ENCODE data around the gene GRIN2A.

The GRIN2A gene

DNA sequence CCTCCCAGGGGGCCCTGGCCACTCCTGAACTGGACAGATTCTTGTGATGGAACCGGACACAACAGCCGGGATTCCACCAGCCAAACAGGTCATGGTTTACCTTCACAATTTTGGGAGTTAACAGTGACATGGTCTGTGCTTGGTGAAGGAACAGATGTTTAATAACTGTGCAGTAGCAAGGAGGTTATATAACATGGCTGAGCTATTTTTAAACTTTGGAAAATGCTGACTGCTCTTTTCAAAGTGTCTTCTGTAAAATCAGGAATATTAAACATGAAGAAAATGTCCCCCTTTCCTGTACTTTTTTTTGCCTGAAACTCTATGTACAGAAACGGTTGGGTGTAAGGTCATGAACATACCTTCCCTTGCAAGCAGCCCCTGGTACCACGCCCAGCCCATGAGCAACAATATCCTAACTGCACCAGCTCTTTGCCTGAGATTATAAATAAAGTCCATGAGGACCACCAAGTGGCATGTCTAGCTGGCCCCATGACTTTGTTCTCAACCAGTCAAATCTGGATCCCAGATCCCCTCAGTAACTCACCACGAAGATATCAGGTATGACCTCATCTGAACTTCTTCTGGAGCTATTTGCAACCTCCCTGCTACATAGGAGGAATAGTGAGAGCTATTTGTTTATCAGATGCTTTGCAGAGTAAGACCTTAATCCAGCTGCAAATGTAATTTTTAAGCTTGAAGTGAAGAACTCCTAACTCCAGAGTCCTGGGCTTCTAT, 249.1 kb downstream of the GRIN2A start:
- Histone ChIP-seq H3K4me1 (ENCODE audit: insufficient read depth, insufficient read length) (no peaks in the 10 kb centered on the region), H3K4me3 (ENCODE audit: insufficient read length, low read depth) (no peak overlapping the region), H3K27me3 (ENCODE audit: insufficient read depth, insufficient read length) (no peaks in the 10 kb centered on the region), H3K9ac (ENCODE audit: insufficient read length, low read depth) (no peak overlapping the region), H3K36me3 (ENCODE audit: insufficient read depth, insufficient read length, low read length) (peaks cover 3% of the 10 kb centered on the region), H3K9me3 (ENCODE audit: insufficient read depth, low read length) (no peaks in the 10 kb centered on the region)
- TF ChIP-seq SUZ12 (IDR thresholded peaks at IDR 0.05; ENCODE audit: extremely low read depth, insufficient read depth, insufficient read length) = no peak
- TF ChIP-seq YY1 (IDR thresholded peaks at IDR 0.05; ENCODE audit: insufficient read depth, insufficient read length) = no peak
- no peak for DNase-seq (ENCODE audit: low read depth, low spot score)

DNA sequence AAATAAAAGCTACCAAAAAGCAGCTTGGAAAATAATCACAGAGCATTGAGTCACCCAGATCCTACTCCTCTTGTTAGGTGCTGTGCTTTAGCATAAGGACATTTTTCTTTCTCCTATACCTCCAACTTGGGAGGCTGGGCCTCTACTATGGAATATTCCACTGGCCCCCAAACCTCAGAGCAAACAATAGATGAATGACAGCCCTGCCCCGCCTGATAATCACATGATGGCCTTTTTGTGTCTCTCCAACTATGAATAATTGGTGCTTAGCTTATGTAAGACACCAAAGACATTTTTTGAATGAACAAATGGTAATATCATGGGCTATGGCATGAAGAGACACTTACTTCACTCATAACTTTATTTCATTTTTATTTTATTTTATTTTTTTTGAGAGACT, 250.2 kb downstream of the GRIN2A start:
- H3K4me3 ChIP-seq (ENCODE audit: insufficient read length, low read depth) = no peak overlapping the region
- no peaks in the 10 kb centered on the region for H3K4me1 ChIP-seq (ENCODE audit: insufficient read depth, insufficient read length)
- no peaks in the 10 kb centered on the region for H3K9me3 ChIP-seq (ENCODE audit: insufficient read depth, low read length)
- no peak for DNase-seq (ENCODE audit: low read depth, low spot score)
- TF ChIP-seq SUZ12 (IDR thresholded peaks at IDR 0.05; ENCODE audit: extremely low read depth, insufficient read depth, insufficient read length) (no peak), ZNF274 (IDR thresholded peaks at IDR 0.05; ENCODE audit: low read depth, low read length) (no peak), YY1 (IDR thresholded peaks at IDR 0.05; ENCODE audit: insufficient read depth, insufficient read length) (no peak)
- H3K9ac ChIP-seq (ENCODE audit: insufficient read length, low read depth) = no peak overlapping the region
- no peaks in the 10 kb centered on the region for H3K27me3 ChIP-seq (ENCODE audit: insufficient read depth, insufficient read length)
- no peaks in the 10 kb centered on the region for H3K36me3 ChIP-seq (ENCODE audit: insufficient read depth, insufficient read length, low read length)

DNA sequence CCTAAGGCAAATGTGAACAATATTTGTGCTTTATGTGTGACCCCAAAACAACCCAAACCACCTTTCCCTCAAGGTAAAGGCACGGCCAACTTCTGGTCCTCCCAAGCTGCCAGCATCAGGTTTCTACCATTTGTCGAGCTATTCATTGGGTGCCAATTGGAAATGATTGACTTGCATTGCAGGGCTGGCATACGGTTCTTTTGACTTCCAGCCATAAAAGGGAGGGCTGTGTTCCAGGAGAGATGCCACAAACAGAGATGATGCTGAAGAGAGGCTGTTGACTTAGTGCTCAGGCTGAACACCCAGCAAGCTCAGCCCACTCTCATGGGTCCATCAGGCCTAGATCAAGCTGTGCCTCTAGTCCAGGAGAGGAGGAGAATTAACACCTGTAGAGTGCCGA, 252.4 kb downstream of the GRIN2A start:
- Histone ChIP-seq H3K4me1 (ENCODE audit: insufficient read depth, insufficient read length) (no peaks in the 10 kb centered on the region), H3K4me3 (ENCODE audit: insufficient read length, low read depth) (no peak overlapping the region), H3K9me3 (ENCODE audit: insufficient read depth, low read length) (no peaks in the 10 kb centered on the region), H3K27me3 (ENCODE audit: insufficient read depth, insufficient read length) (no peaks in the 10 kb centered on the region), H3K36me3 (ENCODE audit: insufficient read depth, insufficient read length, low read length) (no peaks in the 10 kb centered on the region), H3K9ac (ENCODE audit: insufficient read length, low read depth) (no peak overlapping the region)
- no peak for DNase-seq (ENCODE audit: low read depth, low spot score)
- TF ChIP-seq YY1 (IDR thresholded peaks at IDR 0.05; ENCODE audit: insufficient read depth, insufficient read length) = no peak
- no peak for TF ChIP-seq SUZ12 (IDR thresholded peaks at IDR 0.05; ENCODE audit: extremely low read depth, insufficient read depth, insufficient read length)
- no peak for TF ChIP-seq ZNF274 (IDR thresholded peaks at IDR 0.05; ENCODE audit: low read depth, low read length)

DNA sequence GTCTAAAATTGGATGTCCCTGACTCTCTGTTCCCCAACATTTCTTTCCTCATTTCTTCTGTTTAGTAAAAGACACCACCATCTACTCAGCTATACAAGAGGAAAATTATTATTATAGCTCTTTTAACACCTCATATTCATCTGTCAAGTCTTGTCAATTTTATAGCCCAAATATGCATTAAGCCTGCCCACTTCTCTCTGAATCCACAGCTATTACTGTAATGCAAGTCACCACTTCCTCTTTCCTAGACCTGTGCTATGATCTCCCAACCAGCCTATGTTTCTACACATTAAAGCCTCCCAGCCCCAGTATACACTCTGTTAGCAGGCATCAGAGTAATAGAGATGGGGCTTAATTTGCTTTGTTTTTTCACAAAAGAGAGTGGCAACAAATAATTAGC, 252.9 kb downstream of the GRIN2A start:
- H3K4me3 ChIP-seq (ENCODE audit: insufficient read length, low read depth) = no peak overlapping the region

DNA sequence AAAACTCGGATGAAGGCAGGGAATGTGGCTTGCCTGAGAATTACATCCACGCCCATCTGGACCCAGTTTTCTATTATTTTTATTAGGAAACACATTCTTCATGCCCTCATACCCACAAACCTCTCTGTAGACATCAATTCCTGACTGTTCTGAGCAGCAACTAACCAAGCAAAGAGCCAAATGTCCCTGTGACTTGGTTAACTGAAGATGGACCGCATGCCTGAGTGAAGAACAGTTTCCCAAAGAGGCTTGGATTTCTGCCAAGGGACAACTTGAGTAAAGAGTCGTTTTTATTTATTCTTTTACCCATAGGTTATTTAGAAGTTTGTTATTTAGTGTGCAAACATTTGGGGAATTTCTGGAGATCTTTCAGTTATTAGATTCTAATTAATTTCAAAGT, 259.8 kb downstream of the GRIN2A start:
- no peak for TF ChIP-seq SUZ12 (IDR thresholded peaks at IDR 0.05; ENCODE audit: extremely low read depth, insufficient read depth, insufficient read length)
- Histone ChIP-seq H3K27me3 (ENCODE audit: insufficient read depth, insufficient read length) (no peaks in the 10 kb centered on the region), H3K36me3 (ENCODE audit: insufficient read depth, insufficient read length, low read length) (no peaks in the 10 kb centered on the region), H3K4me3 (ENCODE audit: insufficient read length, low read depth) (no peak overlapping the region), H3K9ac (ENCODE audit: insufficient read length, low read depth) (no peak overlapping the region), H3K9me3 (ENCODE audit: insufficient read depth, low read length) (no peaks in the 10 kb centered on the region), H3K4me1 (ENCODE audit: insufficient read depth, insufficient read length) (no peaks in the 10 kb centered on the region)
- no peak for DNase-seq (ENCODE audit: low read depth, low spot score)

More for the DNA sequence above, 252.9 kb downstream of the GRIN2A start:
- H3K4me1 ChIP-seq (ENCODE audit: insufficient read depth, insufficient read length) = no peaks in the 10 kb centered on the region
- H3K27me3 ChIP-seq (ENCODE audit: insufficient read depth, insufficient read length) = no peaks in the 10 kb centered on the region
- no peak overlapping the region for H3K9ac ChIP-seq (ENCODE audit: insufficient read length, low read depth)
- H3K9me3 ChIP-seq (ENCODE audit: insufficient read depth, low read length) = no peaks in the 10 kb centered on the region
- no peak for DNase-seq (ENCODE audit: low read depth, low spot score)
- TF ChIP-seq YY1 (IDR thresholded peaks at IDR 0.05; ENCODE audit: insufficient read depth, insufficient read length) (no peak), ZNF274 (IDR thresholded peaks at IDR 0.05; ENCODE audit: low read depth, low read length) (no peak), SUZ12 (IDR thresholded peaks at IDR 0.05; ENCODE audit: extremely low read depth, insufficient read depth, insufficient read length) (no peak)
- H3K36me3 ChIP-seq (ENCODE audit: insufficient read depth, insufficient read length, low read length) = no peaks in the 10 kb centered on the region

DNA sequence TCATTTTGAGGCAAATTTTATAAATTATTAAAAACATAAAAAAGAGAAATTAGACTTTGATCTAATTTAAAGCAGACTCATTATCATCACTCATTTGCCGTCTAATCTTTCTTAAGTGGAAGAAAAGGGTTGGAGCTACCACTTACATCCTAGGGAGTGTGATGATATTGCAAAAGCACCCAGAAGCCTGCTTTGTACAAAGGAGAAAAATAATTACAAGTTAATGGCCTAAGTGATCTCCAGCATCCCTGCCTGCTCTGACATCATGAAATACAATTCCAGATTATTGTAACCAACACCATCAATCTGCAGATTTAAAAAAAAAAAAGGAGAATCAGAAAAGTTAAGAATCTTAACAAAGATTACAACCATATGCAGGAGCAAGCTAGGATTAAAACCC, 260.2 kb downstream of the GRIN2A start:
- no peak for DNase-seq (ENCODE audit: low read depth, low spot score)
- H3K4me3 ChIP-seq (ENCODE audit: insufficient read length, low read depth) = no peak overlapping the region
- no peak for TF ChIP-seq ZNF274 (IDR thresholded peaks at IDR 0.05; ENCODE audit: low read depth, low read length)
- TF ChIP-seq SUZ12 (IDR thresholded peaks at IDR 0.05; ENCODE audit: extremely low read depth, insufficient read depth, insufficient read length) = no peak
- TF ChIP-seq YY1 (IDR thresholded peaks at IDR 0.05; ENCODE audit: insufficient read depth, insufficient read length) = no peak

DNA sequence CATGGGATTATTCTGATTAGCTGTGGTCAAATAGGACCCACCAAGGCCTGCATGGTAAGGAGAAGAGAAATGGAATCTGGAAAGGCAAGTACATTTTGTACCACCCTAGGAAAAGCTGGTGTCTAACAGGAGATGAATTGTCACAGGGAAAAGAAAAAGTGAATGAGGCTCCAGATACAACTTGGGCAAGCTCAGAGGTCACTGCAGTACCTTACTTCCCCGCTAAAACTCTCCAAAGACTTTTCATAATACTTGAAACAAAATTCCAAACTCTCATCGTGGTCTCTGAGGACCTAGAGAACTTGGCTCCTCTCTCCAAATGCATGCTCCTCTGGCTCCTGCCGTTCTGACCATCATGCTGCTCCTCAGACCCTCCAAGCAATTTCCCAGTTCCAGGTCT, 262.8 kb downstream of the GRIN2A start:
- Histone ChIP-seq H3K27me3 (ENCODE audit: insufficient read depth, insufficient read length) (no peaks in the 10 kb centered on the region), H3K9ac (ENCODE audit: insufficient read length, low read depth) (no peak overlapping the region), H3K9me3 (ENCODE audit: insufficient read depth, low read length) (no peaks in the 10 kb centered on the region), H3K4me3 (ENCODE audit: insufficient read length, low read depth) (no peak overlapping the region), H3K4me1 (ENCODE audit: insufficient read depth, insufficient read length) (no peaks in the 10 kb centered on the region), H3K36me3 (ENCODE audit: insufficient read depth, insufficient read length, low read length) (no peaks in the 10 kb centered on the region)
- no peak for DNase-seq (ENCODE audit: low read depth, low spot score)
- TF ChIP-seq SUZ12 (IDR thresholded peaks at IDR 0.05; ENCODE audit: extremely low read depth, insufficient read depth, insufficient read length) = no peak
- TF ChIP-seq YY1 (IDR thresholded peaks at IDR 0.05; ENCODE audit: insufficient read depth, insufficient read length) = no peak
- no peak for TF ChIP-seq ZNF274 (IDR thresholded peaks at IDR 0.05; ENCODE audit: low read depth, low read length)

More for the DNA sequence above, 260.2 kb downstream of the GRIN2A start:
- H3K27me3 ChIP-seq (ENCODE audit: insufficient read depth, insufficient read length) = no peaks in the 10 kb centered on the region
- no peaks in the 10 kb centered on the region for H3K4me1 ChIP-seq (ENCODE audit: insufficient read depth, insufficient read length)
- H3K9me3 ChIP-seq (ENCODE audit: insufficient read depth, low read length) = no peaks in the 10 kb centered on the region
- H3K9ac ChIP-seq (ENCODE audit: insufficient read length, low read depth) = no peak overlapping the region
- H3K36me3 ChIP-seq (ENCODE audit: insufficient read depth, insufficient read length, low read length) = no peaks in the 10 kb centered on the region

Measured in NT2/D1 (cell line).